H9 (cell line): ENCODE results near the gene LAIR1. TPM values are rescaled to one million over a fixed set of nuclear protein-coding genes. Genes with fewer than 3 reads are reported as not detected.

Source experiments
- DNase-seq: peaks from one replicate; pipeline ENCODE4 v3.0.0-alpha.2; 2017
- H2AFZ ChIP-seq: one replicate; pipeline ENCODE4 v1.6.1; 2013; ENCODE audit warnings: mild to moderate bottlenecking, low read length, control low read depth, moderate library complexity
- H2AK5ac ChIP-seq: 2 replicates; pipeline ENCODE4 v1.6.1; 2013; ENCODE audit warnings: low read length, control low read depth, mixed read lengths; ENCODE audit not compliant: insufficient read length
- H2BK120ac ChIP-seq: one replicate; pipeline ENCODE4 v1.6.1; 2013; ENCODE audit warnings: low read depth, mild to moderate bottlenecking, low read length, control low read depth, inconsistent platforms; ENCODE audit not compliant: poor library complexity, severe bottlenecking
- H2BK12ac ChIP-seq: 2 replicates; pipeline ENCODE4 v1.6.1; 2013; ENCODE audit warnings: low read length, control low read depth, mixed read lengths, low read depth; ENCODE audit not compliant: insufficient read length
- H2BK15ac ChIP-seq: 2 replicates; pipeline ENCODE4 v1.6.1; 2013; ENCODE audit warnings: low read depth, low read length, control low read depth
- H2BK20ac ChIP-seq: one replicate; pipeline ENCODE4 v1.6.1; 2013; ENCODE audit warnings: low read depth, mild to moderate bottlenecking, low read length, control low read depth, inconsistent platforms; ENCODE audit not compliant: poor library complexity, severe bottlenecking
- H2BK5ac ChIP-seq: 2 replicates; pipeline ENCODE4 v1.6.1; 2013; ENCODE audit warnings: low read length, control low read depth, mixed read lengths; ENCODE audit not compliant: insufficient read length
- H3K14ac ChIP-seq: 2 replicates; pipeline ENCODE4 v1.6.1; 2013; ENCODE audit warnings: low read length, control low read depth; ENCODE audit not compliant: insufficient read depth
- H3K18ac ChIP-seq: 2 replicates; pipeline ENCODE4 v1.6.1; 2013; ENCODE audit warnings: low read depth, mild to moderate bottlenecking, mixed read lengths, low read length, control low read depth; ENCODE audit not compliant: insufficient read length
- H3K23ac ChIP-seq: 2 replicates; pipeline ENCODE4 v1.6.1; 2013; ENCODE audit warnings: low read length, control low read depth, mixed read lengths, low read depth; ENCODE audit not compliant: insufficient read length
- H3K23me2 ChIP-seq: 2 replicates; pipeline ENCODE4 v1.6.1; 2013; ENCODE audit warnings: low read depth, mild to moderate bottlenecking, mixed read lengths, low read length, control low read depth; ENCODE audit not compliant: insufficient read length, poor library complexity, severe bottlenecking
- H3K27ac ChIP-seq: 2 replicates; pipeline ENCODE4 v1.5.1; 2013; ENCODE audit warnings: low read length, control low read depth, mixed read lengths, low read depth; ENCODE audit not compliant: insufficient read length
- H3K27me3 ChIP-seq: 2 replicates; pipeline ENCODE4 v1.6.1; 2013; ENCODE audit warnings: low read length, control low read depth, inconsistent platforms; ENCODE audit not compliant: insufficient read depth
- H3K4ac ChIP-seq: 2 replicates; pipeline ENCODE4 v1.6.1; 2013; ENCODE audit warnings: low read depth, mild to moderate bottlenecking, control low read depth, inconsistent platforms, low read length, moderate library complexity
- H3K4me1 ChIP-seq: 2 replicates; pipeline ENCODE4 v1.6.1; 2013; ENCODE audit warnings: low read length, control low read depth, inconsistent platforms; ENCODE audit not compliant: insufficient read depth
- H3K4me2 ChIP-seq: 2 replicates; pipeline ENCODE4 v1.6.1; 2013; ENCODE audit warnings: low read length, control low read depth, mixed read lengths; ENCODE audit not compliant: insufficient read length, insufficient read depth
- H3K56ac ChIP-seq: 2 replicates; pipeline ENCODE4 v1.6.1; 2013; ENCODE audit warnings: low read depth, mild to moderate bottlenecking, mixed read lengths, low read length, control low read depth; ENCODE audit not compliant: insufficient read length
- H3K79me1 ChIP-seq: 2 replicates; pipeline ENCODE4 v1.6.1; 2013; ENCODE audit warnings: low read depth, mild to moderate bottlenecking, moderate library complexity, low read length, control low read depth, inconsistent platforms; ENCODE audit not compliant: insufficient read depth, poor library complexity, severe bottlenecking
- H3K79me2 ChIP-seq: 2 replicates; pipeline ENCODE4 v1.6.1; 2013; ENCODE audit warnings: low read length, control low read depth, inconsistent platforms; ENCODE audit not compliant: insufficient read depth
- H3K9ac ChIP-seq: 2 replicates; pipeline ENCODE4 v1.6.1; 2013; ENCODE audit warnings: low read length, control low read depth, mixed read lengths; ENCODE audit not compliant: insufficient read length; ENCODE audit errors: extremely low read depth
- H3K9me3 ChIP-seq: one replicate; pipeline ENCODE4 v1.6.1; 2013; ENCODE audit warnings: low read depth, low read length, inconsistent platforms; ENCODE audit not compliant: control insufficient read depth
- H3T11ph ChIP-seq: one replicate; pipeline ENCODE4 v1.6.1; 2013; ENCODE audit warnings: mild to moderate bottlenecking, low read length, control low read depth, inconsistent platforms
- H4K20me1 ChIP-seq: one replicate; pipeline ENCODE4 v1.6.1; 2013; ENCODE audit not compliant: control insufficient read depth, insufficient read length, insufficient read depth
- H4K5ac ChIP-seq: 2 replicates; pipeline ENCODE4 v1.6.1; 2013; ENCODE audit warnings: low read depth, mild to moderate bottlenecking, mixed read lengths, low read length, control low read depth; ENCODE audit not compliant: insufficient read length
- H4K8ac ChIP-seq: replicated peaks from 2 replicates; pipeline ENCODE4 v1.6.1; 2013; ENCODE audit warnings: low read length, control low read depth, mixed read lengths, low read depth; ENCODE audit not compliant: insufficient read length
- H4K91ac ChIP-seq: 2 replicates; pipeline ENCODE4 v1.6.1; 2013; ENCODE audit warnings: low read depth, mild to moderate bottlenecking, moderate library complexity, mixed read lengths, low read length, control low read depth; ENCODE audit not compliant: insufficient read length
- H3K27ac Mint-ChIP-seq, 3 experiments: 2 replicates in 2 of 3; 3 replicates in 1 of 3; pipeline ENCODE4 v1.8.0; 2020 to 2021; ENCODE audit warnings: mixed read lengths in 3 of 3, mild to moderate bottlenecking in 1 of 3, moderate library complexity in 1 of 3
- H3K27me3 Mint-ChIP-seq: 2 replicates; pipeline ENCODE4 v1.8.0; 2021; ENCODE audit warnings: low read depth, mild to moderate bottlenecking, moderate library complexity, mixed read lengths
- H3K36me3 Mint-ChIP-seq, 3 experiments: 2 replicates in 2 of 3; 3 replicates in 1 of 3; pipeline ENCODE4 v1.8.0; 2020 to 2021; ENCODE audit warnings: low read depth in 3 of 3, mixed read lengths in 3 of 3; ENCODE audit not compliant: insufficient read depth in 1 of 3
- H3K4me1 Mint-ChIP-seq, 2 experiments: 2 replicates each; pipeline ENCODE4 v1.8.0; 2020; ENCODE audit warnings: mixed read lengths in 2 of 2
- H3K4me3 Mint-ChIP-seq, 2 experiments: 2 replicates in 1 of 2; 3 replicates in 1 of 2; pipeline ENCODE4 v1.8.0; 2020 to 2021; ENCODE audit warnings: mild to moderate bottlenecking in 2 of 2, mixed read lengths in 2 of 2, moderate library complexity in 1 of 2
- H3K9me3 Mint-ChIP-seq, 2 experiments: 2 replicates in 1 of 2; 3 replicates in 1 of 2; pipeline ENCODE4 v1.8.0; 2020; ENCODE audit warnings: mild to moderate bottlenecking in 2 of 2, mixed read lengths in 2 of 2, moderate library complexity in 1 of 2
- WGBS: extraction: QIAGEN DNeasy Blood & Tissue Kit; methylation state at CpG from one replicate; pipeline ENCODE4 v1.1.7; 2013; ENCODE audit warnings: missing lambda C conversion rate, low lambda C conversion rate, mixed read lengths; ENCODE audit not compliant: insufficient read length; ENCODE audit errors: extremely low coverage; 5-methylcytosine and 5-hydroxymethylcytosine counted together
- total RNA-seq: library from RNA; stranded (reverse); gene quantifications from 2 replicates; pipeline ENCODE4 v1.2.1, GENCODE V29; 2021
- TF ChIP-seq, protein P1 (sequence below): fragments of 200-600 bp; sonication (generic); conservative IDR thresholded peaks from 3 replicates; pipeline ENCODE4 v1.8.0; 2021; ENCODE audit warnings: antibody characterized with exemption, mild to moderate bottlenecking

LAIR1 gene
- total RNA-seq, 1 experiment from 2014 or later: not detected

- Histone ChIP-seq H3K27ac (no peak overlapping the region), H3K4me1 (no peaks in the 10 kb centered on the region; the same call in 1 of the 2 replicates), H4K91ac (no peak overlapping the region), H4K5ac (no peak overlapping the region), H3K23ac (no peak overlapping the region), H3K56ac (no peak overlapping the region), H2AFZ (no peak overlapping the region), H2BK20ac (no peak overlapping the region), H2BK12ac (no peak overlapping the region), H3K27me3 (no peaks in the 10 kb centered on the region), H4K20me1 (no peaks in the 10 kb centered on the region), H3K4ac (no peak overlapping the region), H3K9ac (no peak overlapping the region), H2AK5ac (no peak overlapping the region), H3K14ac (no peak overlapping the region), H3K18ac (no peak overlapping the region), H3T11ph (no peak overlapping the region), H3K23me2 (no peaks in the 10 kb centered on the region), H3K79me1 (no peaks in the 10 kb centered on the region), H2BK5ac (no peak overlapping the region), H2BK15ac (no peak overlapping the region), H2BK120ac (no peak overlapping the region), H3K79me2 (no peaks in the 10 kb centered on the region), H4K8ac (no peak overlapping the region), H3K4me2 (no peak overlapping the region), H3K9me3 (no peaks in the 10 kb centered on the region)
- H3K9me3 Mint-ChIP-seq: peaks cover 0 to 80% of the 10 kb centered on the region in 2 experiments; a peak in 2 of 5 replicates
- peaks cover 4 to 20% of the 10 kb centered on the region in 2 experiments; a peak in 3 of 4 replicates for H3K4me1 Mint-ChIP-seq
- TF ChIP-seq, protein P1, sequence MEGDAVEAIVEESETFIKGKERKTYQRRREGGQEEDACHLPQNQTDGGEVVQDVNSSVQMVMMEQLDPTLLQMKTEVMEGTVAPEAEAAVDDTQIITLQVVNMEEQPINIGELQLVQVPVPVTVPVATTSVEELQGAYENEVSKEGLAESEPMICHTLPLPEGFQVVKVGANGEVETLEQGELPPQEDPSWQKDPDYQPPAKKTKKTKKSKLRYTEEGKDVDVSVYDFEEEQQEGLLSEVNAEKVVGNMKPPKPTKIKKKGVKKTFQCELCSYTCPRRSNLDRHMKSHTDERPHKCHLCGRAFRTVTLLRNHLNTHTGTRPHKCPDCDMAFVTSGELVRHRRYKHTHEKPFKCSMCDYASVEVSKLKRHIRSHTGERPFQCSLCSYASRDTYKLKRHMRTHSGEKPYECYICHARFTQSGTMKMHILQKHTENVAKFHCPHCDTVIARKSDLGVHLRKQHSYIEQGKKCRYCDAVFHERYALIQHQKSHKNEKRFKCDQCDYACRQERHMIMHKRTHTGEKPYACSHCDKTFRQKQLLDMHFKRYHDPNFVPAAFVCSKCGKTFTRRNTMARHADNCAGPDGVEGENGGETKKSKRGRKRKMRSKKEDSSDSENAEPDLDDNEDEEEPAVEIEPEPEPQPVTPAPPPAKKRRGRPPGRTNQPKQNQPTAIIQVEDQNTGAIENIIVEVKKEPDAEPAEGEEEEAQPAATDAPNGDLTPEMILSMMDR: no peak
- H3K4me3 Mint-ChIP-seq: no peak overlapping the region; a peak in 1 of 5 replicates
- DNase-seq: no peak
- H3K36me3 Mint-ChIP-seq: no peaks in the 10 kb centered on the region; a peak in 1 of 7 replicates
- H3K27me3 Mint-ChIP-seq: peaks cover 7% of the 10 kb centered on the region
- no peak overlapping the region for H3K27ac Mint-ChIP-seq
- WGBS: no CpG with 5 or more reads among the region's 6 CpGs
Observed at GRCh38 chr19:54338521-54338920, 26.2 kb downstream of the LAIR1 start.
